Osteocyte (in vitro differentiated cells): ENCODE results near the gene CCNG2. TPM values are rescaled to one million over a fixed set of nuclear protein-coding genes. Genes with fewer than 3 reads are reported as not detected.

Experiments
- DNase-seq: peaks from one replicate; pipeline ENCODE4 v3.0.0; 2021; ENCODE audit warnings: mixed read lengths; ENCODE audit not compliant: unreplicated experiment; ENCODE audit errors: extremely low spot score
- H3K27ac Mint-ChIP-seq: one replicate; pipeline ENCODE4 v1.8.0; 2021; ENCODE audit warnings: mild to moderate bottlenecking, mixed read lengths; ENCODE audit not compliant: unreplicated experiment
- H3K27me3 Mint-ChIP-seq: one replicate; pipeline ENCODE4 v1.8.0; 2021; ENCODE audit warnings: mixed read lengths; ENCODE audit not compliant: unreplicated experiment
- H3K36me3 Mint-ChIP-seq: one replicate; pipeline ENCODE4 v1.8.0; 2021; ENCODE audit warnings: mixed read lengths; ENCODE audit not compliant: unreplicated experiment
- H3K4me1 Mint-ChIP-seq: one replicate; pipeline ENCODE4 v1.8.0; 2021; ENCODE audit warnings: mixed read lengths; ENCODE audit not compliant: unreplicated experiment
- H3K4me3 Mint-ChIP-seq: one replicate; pipeline ENCODE4 v1.8.0; 2021; ENCODE audit warnings: mild to moderate bottlenecking, moderate library complexity, mixed read lengths; ENCODE audit not compliant: unreplicated experiment
- H3K9me3 Mint-ChIP-seq: one replicate; pipeline ENCODE4 v1.8.0; 2021; ENCODE audit warnings: mixed read lengths; ENCODE audit not compliant: unreplicated experiment
- total RNA-seq: library from RNA; stranded (reverse); gene quantifications from 2 replicates; pipeline ENCODE4 v1.2.1, GENCODE V29; 2021
- TF ChIP-seq, protein P1 (sequence below): fragments of 200-600 bp; sonication (generic); IDR thresholded peaks from 2 replicates; pipeline ENCODE4 v1.5.0; 2021; ENCODE audit warnings: antibody characterized with exemption, mild to moderate bottlenecking, moderate library complexity

Gene CCNG2
- total RNA-seq, 1 donor from 2014 or later = 73.3 TPM

DNA sequence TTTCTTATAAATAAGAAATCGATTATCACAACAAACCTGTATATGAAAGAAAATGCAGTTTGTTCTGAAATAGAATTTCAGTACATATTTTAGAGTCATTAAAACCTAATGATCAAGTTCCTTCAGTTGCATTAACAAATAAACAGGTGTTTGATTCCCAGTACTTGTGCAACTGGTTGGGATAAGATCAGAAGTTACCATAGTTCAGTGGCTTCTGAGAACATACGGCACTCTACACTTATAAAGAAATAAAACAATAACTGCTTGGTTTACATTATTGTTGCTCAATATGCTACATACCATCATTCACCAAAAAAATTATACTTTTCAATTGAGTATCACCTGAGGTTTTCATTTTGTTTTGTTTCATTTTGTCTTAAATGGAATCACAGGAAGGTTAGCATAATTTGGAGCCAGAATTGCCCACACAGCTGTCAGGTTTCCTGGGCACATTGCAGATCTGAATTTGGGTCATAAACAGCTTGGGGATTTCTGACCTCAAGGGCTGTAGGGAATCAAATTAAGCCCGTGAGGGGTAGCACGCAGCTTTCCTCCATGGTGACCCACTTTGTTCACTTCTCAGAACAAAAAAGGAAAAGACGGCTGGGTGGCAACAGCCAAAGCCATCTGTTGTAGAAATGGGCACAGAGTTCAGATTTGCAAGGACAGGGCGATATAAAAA lies 14.9 kb upstream of the CCNG2 start:
- no peak for DNase-seq
- peaks cover 3% of the 10 kb centered on the region for H3K27me3 Mint-ChIP-seq
- TF ChIP-seq, protein P1, sequence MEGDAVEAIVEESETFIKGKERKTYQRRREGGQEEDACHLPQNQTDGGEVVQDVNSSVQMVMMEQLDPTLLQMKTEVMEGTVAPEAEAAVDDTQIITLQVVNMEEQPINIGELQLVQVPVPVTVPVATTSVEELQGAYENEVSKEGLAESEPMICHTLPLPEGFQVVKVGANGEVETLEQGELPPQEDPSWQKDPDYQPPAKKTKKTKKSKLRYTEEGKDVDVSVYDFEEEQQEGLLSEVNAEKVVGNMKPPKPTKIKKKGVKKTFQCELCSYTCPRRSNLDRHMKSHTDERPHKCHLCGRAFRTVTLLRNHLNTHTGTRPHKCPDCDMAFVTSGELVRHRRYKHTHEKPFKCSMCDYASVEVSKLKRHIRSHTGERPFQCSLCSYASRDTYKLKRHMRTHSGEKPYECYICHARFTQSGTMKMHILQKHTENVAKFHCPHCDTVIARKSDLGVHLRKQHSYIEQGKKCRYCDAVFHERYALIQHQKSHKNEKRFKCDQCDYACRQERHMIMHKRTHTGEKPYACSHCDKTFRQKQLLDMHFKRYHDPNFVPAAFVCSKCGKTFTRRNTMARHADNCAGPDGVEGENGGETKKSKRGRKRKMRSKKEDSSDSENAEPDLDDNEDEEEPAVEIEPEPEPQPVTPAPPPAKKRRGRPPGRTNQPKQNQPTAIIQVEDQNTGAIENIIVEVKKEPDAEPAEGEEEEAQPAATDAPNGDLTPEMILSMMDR = no peak
- peaks cover 4% of the 10 kb centered on the region for H3K4me1 Mint-ChIP-seq
- H3K9me3 Mint-ChIP-seq = no peaks in the 10 kb centered on the region
- no peak overlapping the region for H3K27ac Mint-ChIP-seq
- H3K4me3 Mint-ChIP-seq = no peak overlapping the region
- H3K36me3 Mint-ChIP-seq = no peaks in the 10 kb centered on the region

DNA sequence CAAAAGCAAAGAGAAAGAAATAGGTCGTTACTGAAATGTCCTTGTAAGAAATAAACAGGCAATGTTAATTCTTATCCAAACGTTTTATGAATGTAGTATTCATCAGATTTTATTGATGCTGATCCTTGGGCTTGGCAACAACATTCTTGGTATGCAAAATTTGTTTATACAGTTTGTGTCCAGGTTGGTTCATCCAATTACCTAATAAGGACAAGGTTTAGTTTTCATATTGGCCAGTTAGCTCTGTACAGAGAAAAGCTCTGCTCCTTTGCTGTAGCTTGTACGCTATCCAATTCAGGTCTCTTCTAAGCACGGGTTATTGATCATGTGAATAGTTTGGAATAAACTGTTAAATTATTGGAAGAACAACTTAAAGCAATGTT lies 14.4 kb upstream of the CCNG2 start:
- Mint-ChIP-seq H3K27me3 (peaks cover 3% of the 10 kb centered on the region), H3K4me1 (peaks cover 4% of the 10 kb centered on the region), H3K27ac (no peak overlapping the region), H3K36me3 (no peaks in the 10 kb centered on the region), H3K9me3 (no peaks in the 10 kb centered on the region), H3K4me3 (no peak overlapping the region)
- TF ChIP-seq, protein P1 = no peak
- no peak for DNase-seq

DNA sequence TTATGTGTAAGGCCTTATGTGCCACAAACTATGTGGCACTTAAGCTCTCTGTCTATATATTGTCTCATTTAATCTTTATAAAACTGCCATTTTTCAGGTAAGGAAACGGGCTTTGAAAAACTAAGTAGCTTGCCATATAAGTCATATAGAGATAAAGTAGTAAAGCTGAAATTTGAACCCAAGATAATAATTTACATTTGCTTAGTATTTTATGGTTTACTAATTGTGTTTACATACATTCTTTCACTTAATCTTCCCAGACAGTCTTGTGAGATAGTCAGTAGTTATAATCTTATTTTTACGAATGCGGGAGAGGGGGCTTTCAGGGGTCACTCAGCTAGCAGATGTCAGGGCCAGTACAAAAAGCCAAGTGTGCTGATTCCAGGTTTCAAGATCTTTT lies 13.9 kb upstream of the CCNG2 start:
- no peak overlapping the region for H3K4me3 Mint-ChIP-seq
- no peaks in the 10 kb centered on the region for H3K9me3 Mint-ChIP-seq
- no peaks in the 10 kb centered on the region for H3K36me3 Mint-ChIP-seq
- no peak overlapping the region for H3K27ac Mint-ChIP-seq
- peaks cover 3% of the 10 kb centered on the region for H3K27me3 Mint-ChIP-seq
- no peak for DNase-seq
- peaks cover 4% of the 10 kb centered on the region for H3K4me1 Mint-ChIP-seq
- TF ChIP-seq, protein P1 = no peak

DNA sequence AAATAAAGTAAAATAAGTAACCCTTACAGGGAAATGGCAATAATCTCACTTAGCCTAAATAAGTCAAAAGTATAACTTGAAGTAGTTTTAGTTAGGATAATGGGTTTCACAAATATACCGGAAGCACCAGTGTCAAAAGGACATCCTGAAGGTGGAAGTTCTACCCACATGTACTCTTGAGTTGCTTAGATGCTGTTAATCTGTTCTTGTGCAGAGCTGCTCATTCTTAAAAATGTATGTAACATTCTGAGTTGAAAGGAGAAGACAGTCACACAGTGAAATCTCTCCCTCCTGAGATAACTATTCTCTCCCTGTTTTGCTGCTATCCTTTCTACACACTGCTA lies 11.2 kb upstream of the CCNG2 start:
- H3K4me1 Mint-ChIP-seq = peaks cover 4% of the 10 kb centered on the region
- TF ChIP-seq, protein P1 = no peak
- DNase-seq = no peak
- H3K27me3 Mint-ChIP-seq = no peaks in the 10 kb centered on the region
- no peaks in the 10 kb centered on the region for H3K9me3 Mint-ChIP-seq
- no peak overlapping the region for H3K4me3 Mint-ChIP-seq
- no peak overlapping the region for H3K27ac Mint-ChIP-seq
- H3K36me3 Mint-ChIP-seq = no peaks in the 10 kb centered on the region

DNA sequence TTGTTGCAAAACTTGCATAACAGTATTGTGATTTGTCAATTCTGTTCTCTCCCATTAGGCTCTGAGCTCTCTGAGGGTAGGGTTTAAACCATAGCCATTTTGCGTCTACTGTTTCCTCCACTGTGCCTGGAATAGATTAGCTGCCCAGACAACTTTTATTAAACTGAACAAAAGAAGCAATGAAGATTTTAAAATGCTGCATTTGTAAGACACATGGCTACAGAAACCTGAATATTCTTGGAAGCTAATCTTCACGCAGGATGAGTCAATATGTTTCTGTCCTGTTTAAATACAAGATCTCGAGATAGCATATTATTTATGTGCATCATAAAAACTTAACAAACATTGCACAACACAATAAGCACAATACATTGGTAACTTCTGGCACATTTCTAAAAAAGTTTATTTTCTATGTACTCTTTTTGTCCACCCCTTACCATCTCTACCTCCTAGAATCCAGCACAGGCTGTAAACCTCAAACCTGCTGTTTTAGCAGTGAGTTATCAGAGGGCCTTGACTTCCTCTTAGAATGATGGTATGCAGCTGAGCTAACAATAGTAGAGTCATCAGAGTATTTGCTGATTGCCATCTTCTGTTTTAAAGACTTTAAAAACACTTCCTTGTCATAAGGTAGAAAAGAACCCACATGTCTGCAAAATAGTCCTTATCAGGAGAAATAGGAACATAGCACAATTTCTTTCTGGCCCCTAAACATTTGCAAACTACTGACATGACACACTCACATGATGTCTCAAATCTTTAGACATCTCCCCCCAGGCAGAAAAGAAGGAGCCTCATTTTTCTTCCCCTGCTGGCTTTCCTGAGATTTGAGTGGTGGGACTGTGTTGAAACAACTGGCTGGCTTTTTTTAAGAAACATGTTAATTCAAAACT lies 10.6 kb upstream of the CCNG2 start:
- peaks cover 4% of the 10 kb centered on the region for H3K4me1 Mint-ChIP-seq
- no peaks in the 10 kb centered on the region for H3K9me3 Mint-ChIP-seq
- no peak for DNase-seq
- TF ChIP-seq, protein P1 = no peak
- H3K4me3 Mint-ChIP-seq = no peak overlapping the region
- H3K27ac Mint-ChIP-seq = no peak overlapping the region
- H3K36me3 Mint-ChIP-seq = no peaks in the 10 kb centered on the region
- no peaks in the 10 kb centered on the region for H3K27me3 Mint-ChIP-seq
